Epithelial cell of alveolus of lung (primary cell): ENCODE measurements around the gene TEX19. TPM values are rescaled to one million over a fixed set of nuclear protein-coding genes. Genes with fewer than 3 reads are reported as not detected.

Experiments
- total RNA-seq: library from RNA; depleted of rRNA; stranded (reverse); fragments of >200 nt; gene quantifications from 2 replicates; pipeline ENCODE4 v1.2.1, GENCODE V29; 2015

TEX19 gene, protein sequence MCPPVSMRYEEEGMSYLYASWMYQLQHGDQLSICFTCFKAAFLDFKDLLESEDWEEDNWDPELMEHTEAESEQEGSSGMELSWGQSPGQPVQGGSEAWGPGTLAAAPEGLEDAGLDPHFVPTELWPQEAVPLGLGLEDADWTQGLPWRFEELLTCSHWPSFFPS
- total RNA-seq, result not detected in 2 replicates

DNA sequence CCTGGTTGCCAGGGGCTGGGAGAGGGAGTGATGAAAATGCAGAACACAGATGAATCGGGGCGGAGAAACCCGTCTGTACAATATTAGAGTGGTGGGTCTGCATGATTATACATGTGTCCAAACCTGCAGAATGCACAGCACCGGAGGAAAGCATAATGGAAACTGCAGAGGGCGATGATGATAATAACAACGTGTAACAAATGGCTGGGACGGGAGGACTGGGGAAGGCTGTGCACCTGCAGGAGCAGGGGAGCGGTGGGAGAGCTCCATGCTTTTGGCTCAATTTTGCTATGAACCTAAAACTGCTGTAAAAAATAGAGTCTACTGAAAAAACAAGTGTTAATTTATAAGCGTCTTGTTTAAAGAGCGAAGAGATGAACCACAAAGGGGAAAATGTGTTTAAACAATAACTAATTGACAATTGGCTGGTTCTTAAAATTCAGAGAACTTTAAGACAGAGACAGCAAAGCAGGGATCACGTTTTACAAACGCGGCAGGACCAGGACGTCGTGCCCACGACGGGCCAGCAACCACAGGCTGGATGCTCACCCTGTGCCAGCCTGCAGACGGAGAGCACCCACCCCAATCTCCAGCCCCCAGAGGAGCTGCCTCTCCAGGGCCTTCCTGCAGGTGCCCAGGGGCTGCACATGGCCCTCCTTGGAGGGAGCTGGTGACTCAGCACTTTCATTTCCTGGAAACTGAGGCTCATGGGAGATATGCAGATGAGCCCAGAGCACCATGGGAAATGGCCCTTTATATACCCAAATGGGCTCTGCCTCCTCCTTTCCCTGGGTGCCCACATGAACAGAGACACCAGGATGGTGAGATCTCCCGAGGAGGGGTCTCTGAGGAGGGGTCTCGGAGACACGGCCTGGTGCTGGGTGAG lies at the start of gene TEX19:
TEX19 (plus strand) TSS at position 783 of the 886 bp plus-strand sequence. CDS start 2,904 bp downstream, outside the sequence.

DNA sequence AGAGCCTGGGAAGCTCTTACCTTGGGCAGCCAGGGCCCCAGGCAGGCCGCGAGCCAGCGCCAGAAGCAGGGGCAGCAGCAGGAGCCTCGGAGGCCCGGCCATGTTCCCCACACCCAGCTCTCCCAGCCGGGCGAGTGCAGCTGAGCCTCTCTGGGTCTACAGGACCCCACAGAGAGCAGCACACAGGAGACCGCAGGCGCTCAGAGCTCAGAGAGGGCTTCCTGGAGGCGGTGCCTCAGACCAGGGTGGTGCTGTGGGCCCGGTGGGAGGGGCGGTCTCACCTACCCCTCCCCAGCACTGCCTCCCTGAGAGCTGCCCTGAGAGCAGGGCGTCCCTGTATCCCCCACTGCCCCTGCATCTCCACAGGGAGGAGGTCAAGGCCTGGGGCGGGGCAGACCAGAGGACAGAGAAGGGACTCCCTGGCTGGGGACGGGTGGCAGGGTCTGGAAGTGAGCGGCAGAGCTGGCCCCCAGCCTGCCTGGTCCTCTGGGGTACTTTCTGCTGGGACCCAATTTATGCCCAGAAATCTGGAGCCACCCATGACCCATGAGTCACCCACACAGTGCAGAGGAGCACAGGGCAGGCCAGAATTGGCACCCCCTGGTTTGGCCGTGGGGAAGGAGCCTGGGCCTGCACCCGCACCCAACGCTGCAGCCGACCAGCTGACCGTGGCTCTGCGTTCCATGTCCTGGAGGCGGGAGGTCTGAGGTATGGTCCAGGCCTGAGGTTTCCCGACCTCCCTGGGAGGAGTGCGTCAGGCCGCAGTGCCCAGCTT lies 41.5 kb upstream of the TEX19 start, which contains the start of gene CD7:
CD7 (minus strand) TSS at position 215 of the 775 bp plus-strand sequence; CDS start at position 102, 113 bp downstream.

DNA sequence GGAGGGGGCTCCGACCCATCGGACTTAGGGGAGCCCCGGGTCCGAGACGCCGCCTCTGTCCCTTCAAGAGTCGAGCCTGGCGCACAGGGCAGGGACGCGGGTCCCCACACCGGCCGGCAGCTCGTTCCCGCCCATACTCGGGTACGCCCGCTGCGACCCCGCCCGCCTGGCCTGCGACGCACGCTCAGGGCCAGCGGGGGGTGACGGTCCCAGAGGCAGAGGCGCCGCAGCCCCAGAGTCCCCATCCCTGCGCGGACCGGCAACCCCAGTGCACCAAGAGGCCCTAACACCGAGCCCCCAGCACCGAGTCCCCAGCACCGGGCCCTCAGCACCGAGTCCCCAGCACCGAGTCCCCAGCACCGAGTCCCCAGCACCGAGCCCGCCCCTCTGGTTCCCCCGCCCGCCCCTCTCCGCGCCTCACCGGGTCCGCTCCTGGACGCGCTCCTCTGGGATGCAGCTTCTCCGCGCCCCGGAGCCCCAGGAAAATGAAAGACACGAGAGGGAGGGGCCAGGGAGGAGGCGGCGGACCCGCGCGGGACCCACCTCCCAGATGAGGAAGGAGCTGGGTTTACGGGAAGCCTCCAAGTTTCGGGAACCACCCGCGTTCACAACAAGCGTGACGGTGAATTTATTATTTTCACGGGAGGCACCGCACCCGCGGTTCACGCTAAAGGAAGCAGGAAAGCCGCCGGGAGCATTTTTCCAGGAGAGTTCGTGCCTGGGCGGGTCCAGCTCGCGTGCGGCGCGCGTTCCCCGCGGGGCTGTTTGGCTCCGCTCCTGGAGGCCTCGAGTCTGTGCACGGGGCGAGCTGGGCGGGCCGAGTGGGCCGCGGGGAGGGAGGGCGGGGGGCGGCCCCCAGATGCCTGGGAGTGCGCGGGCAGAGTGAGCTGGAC lies 25.5 kb upstream of the TEX19 start, which contains the start of gene SECTM1:
SECTM1 (minus strand) TSS at position 488 of the 893 bp plus-strand sequence. CDS start 6,526 bp downstream, outside the sequence.

DNA sequence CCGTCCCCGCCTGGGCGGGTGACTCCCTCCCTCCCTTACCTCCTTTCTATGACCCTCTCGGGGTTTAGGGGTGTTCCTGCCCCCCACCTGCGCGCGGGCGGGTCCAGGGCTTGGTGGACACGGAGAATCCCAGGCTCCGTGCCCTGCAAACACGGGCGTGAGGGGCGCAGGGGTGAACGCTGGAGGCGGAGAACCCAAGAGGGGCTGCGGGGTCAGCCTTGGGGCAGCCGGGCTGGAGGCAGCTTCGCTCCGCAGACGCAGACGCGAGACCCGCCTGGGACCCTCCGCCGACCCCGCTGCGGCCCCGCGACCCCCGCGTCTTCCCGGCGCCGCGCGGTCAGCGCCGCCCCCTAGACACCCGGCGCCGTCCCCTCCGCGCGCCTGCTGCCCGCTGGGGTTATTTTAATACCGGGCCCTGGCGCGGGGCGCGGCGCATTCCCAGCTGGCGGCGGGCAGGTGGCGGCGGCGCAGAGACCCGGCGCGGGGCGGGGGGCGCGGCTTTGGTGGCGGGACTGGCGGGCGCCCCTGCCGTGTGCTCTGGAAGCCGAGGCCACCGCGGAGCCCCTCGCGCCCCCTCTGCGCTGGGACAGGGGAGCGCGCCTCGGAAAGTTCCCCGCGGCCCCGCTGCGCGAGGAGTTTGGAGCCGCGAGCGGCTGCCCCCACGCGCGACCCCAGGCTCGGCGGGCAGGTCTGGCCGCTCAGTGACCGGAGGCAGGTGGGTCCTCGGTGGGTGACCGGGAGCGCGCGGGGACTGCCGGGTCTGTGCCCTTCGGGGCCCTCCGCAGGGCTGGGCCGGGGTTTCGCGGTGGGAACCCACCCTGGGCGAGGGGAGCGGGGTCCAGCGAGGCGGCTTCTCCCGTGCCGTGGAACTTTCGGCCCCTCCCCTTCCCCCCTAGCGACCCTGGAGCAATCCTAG lies 12.5 kb downstream of the TEX19 start, which contains the start of gene UTS2R:
UTS2R (plus strand) TSS at position 433 of the 916 bp plus-strand sequence. CDS start 2,560 bp downstream, outside the sequence.

Other genes starting within 250 kb of the TEX19 start
- gene CCDC57, start 146.4 kb upstream of the TEX19 start, total RNA-seq, result 6.9 and 16.5 TPM in 2 replicates
- gene SLC16A3, start 130.2 kb upstream of the TEX19 start, total RNA-seq, result 224 and 509 TPM in 2 replicates
- gene CSNK1D, start 85.5 kb upstream of the TEX19 start, total RNA-seq, result 41.8 and 136 TPM in 2 replicates
- 2.2 and 14.8 TPM in 2 replicates for gene CD7, start 41.6 kb upstream of the TEX19 start, total RNA-seq
- 4.9 and 21.3 TPM in 2 replicates for gene SECTM1, start 25.5 kb upstream of the TEX19 start, total RNA-seq
- gene UTS2R, start 12.5 kb downstream of the TEX19 start, total RNA-seq, result 0.13 and 0.88 TPM in 2 replicates
- gene HEXD, start 59.1 kb downstream of the TEX19 start, total RNA-seq, result 10.6 and 15.3 TPM in 2 replicates
- 34.5 and 55.1 TPM in 2 replicates for gene OGFOD3, start 59.3 kb downstream of the TEX19 start, total RNA-seq
- 57.3 and 126 TPM in 2 replicates for gene CYBC1, start 91.5 kb downstream of the TEX19 start, total RNA-seq
- 50.0 and 90.9 TPM in 2 replicates for gene NARF, start 99.5 kb downstream of the TEX19 start, total RNA-seq
- gene FOXK2, start 160.5 kb downstream of the TEX19 start, total RNA-seq, result 27.9 and 30.9 TPM in 2 replicates